ENCODE results near the gene CRABP2. TPM values are rescaled to one million over a fixed set of nuclear protein-coding genes. Genes with fewer than 3 reads are reported as not detected.
A peak's percentile ranks its signal among the peaks of the same experiment; 100 is the strongest.

Gene CRABP2
- total RNA-seq, 6 donors from 2014 or later, result 0.76 to 8.1 (median 3.9) TPM; not detected in 1

- H3K27me3 ChIP-seq, result no peaks in the 10 kb centered on the region
- no peak for TF ChIP-seq CTCF (IDR thresholded peaks at IDR 0.05)
- no peak for TF ChIP-seq POLR2AphosphoS5 (IDR thresholded peaks at IDR 0.05)
- TF ChIP-seq EP300 (IDR thresholded peaks at IDR 0.05), result no peak
- TF ChIP-seq POLR2A (IDR thresholded peaks at IDR 0.05), result no peak
- peak overlapping the region in 1 of 4 donors; percentile 89 for H3K27ac ChIP-seq
- DNase-seq (no peak), ATAC-seq (ENCODE audit: low FRiP score in 2 of 2) (no peak)
- H3K4me3 ChIP-seq, result no peak overlapping the region
- peaks cover 10 to 38% (median 32%) of the 10 kb centered on the region in 4 donors for H3K36me3 ChIP-seq
- no peaks in the 10 kb centered on the region for H3K9me3 ChIP-seq
- peaks cover 39 to 57% (median 43%) of the 10 kb centered on the region in 4 donors for H3K4me1 ChIP-seq
- 95 to 97% methylated on average over 4 of the region's 4 CpGs for WGBS, 2 donors
Observed at GRCh38 chr1:156742801-156743200, 37.4 kb upstream of the CRABP2 start.

- 80 to 87% methylated on average over 3 of the region's 3 CpGs for WGBS, 2 donors
- no peak for ATAC-seq (ENCODE audit: low FRiP score in 2 of 2)
Observed at GRCh38 chr1:156742017-156742416, 36.6 kb upstream of the CRABP2 start.

DNA sequence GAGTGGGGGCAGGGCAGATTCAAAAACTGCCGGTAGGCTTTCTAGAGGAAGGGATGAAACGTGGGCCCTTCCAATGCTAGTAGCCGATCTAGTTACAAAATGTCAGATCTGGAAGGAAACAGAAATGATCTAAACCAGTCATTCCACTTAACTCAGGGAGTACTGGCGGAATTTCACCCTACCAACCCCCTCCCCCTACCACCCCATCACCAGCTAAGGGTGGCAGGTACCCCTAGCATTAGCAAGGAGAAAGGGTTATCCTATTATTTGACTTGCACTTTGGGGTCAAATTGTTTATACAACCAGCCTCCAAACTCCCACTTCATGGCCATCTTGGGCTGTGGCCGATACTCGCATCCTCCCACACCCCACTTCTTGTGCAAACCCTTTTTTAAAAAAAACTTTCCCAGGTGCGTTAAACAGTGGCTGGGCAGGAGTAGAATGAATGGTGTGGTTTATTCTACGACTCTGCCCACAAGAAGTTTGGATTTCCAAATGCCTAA, 36.1 kb upstream of the CRABP2 start:
- H3K9me3 ChIP-seq, result no peaks in the 10 kb centered on the region
- WGBS, 2 donors, result 49 to 50% methylated on average over 8 of the region's 8 CpGs
- no peak for DNase-seq
- peaks cover 30 to 44% (median 34%) of the 10 kb centered on the region in 4 donors for H3K4me1 ChIP-seq
- ATAC-seq (ENCODE audit: low FRiP score in 2 of 2), result no peak
- H3K4me3 ChIP-seq, result peak overlapping the region in 3 of 4 donors; percentile 65 to 74 (median 73)
- H3K36me3 ChIP-seq, result peaks cover 10 to 51% (median 38%) of the 10 kb centered on the region in 4 donors
- no peaks in the 10 kb centered on the region for H3K27me3 ChIP-seq
- peak overlapping the region; percentile 77 to 89 (median 84) for H3K27ac ChIP-seq
- TF ChIP-seq CTCF (IDR thresholded peaks at IDR 0.05) (no peak), POLR2AphosphoS5 (IDR thresholded peaks at IDR 0.05) (no peak), EP300 (IDR thresholded peaks at IDR 0.05) (no peak), POLR2A (IDR thresholded peaks at IDR 0.05) (peak in 1 of 4 donors; percentile 2)

More at GRCh38 chr1:156742017-156742416, 36.6 kb upstream of the CRABP2 start:
- DNase-seq, result no peak
- Histone ChIP-seq H3K36me3 (peaks cover 10 to 46% (median 37%) of the 10 kb centered on the region in 4 donors), H3K27me3 (no peaks in the 10 kb centered on the region), H3K27ac (peak overlapping the region in 3 of 4 donors; percentile 83 to 89 (median 85)), H3K4me3 (no peak overlapping the region), H3K9me3 (no peaks in the 10 kb centered on the region), H3K4me1 (peaks cover 33 to 49% (median 37%) of the 10 kb centered on the region in 4 donors)
- TF ChIP-seq POLR2AphosphoS5 (IDR thresholded peaks at IDR 0.05), result no peak

DNA sequence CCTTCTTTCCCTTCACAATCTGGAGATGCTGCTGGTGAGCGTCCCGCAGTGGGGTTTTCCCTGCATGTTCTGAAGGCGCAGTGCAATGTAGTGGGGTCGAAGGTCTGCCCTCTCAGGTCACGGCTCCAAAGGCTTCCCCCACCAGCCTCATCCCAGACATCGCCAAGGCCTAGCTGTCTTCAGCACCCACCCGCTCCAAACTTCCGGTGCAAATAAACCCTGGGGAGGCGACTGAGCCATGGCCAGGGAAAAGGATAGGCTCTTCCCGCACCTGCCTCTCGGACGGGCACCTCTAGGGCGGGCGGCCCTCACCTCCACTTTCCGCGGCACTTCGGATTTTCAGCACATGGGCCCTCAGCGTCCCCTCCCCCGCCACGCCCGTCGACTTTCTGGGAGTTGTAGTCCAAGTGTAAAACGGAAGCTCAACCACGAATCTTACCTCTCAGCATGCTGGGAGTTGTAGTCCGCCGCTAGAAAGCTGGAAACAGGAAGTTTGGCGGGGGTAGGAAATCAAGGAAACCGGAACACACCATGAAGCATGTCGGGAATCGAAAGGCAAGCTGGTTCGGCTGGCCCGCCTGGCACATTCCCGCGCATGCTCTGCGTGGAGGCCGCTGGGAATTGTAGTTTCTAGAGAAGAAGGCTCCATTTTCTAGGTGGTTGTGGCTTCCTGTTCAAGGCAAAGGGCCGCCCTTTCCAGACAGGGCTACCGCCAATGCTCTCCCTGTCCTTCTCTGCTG, 35.5 kb upstream of the CRABP2 start, which contains the start of gene MRPL24:
Gene MRPL24, minus strand, starts transcription at position 348 of the 740 bp plus-strand sequence. CDS start 2,384 bp downstream, outside the sequence.
- peak; percentile 93 to 97 for TF ChIP-seq POLR2AphosphoS5 (IDR thresholded peaks at IDR 0.05)
- peak in 2 of 4 donors; percentile 50 to 56 for TF ChIP-seq POLR2A (IDR thresholded peaks at IDR 0.05)
- TF ChIP-seq EP300 (IDR thresholded peaks at IDR 0.05), result peak in 1 of 4 donors; percentile 75
- peak in 2 of 6 experiments; percentile 12 to 13 for TF ChIP-seq CTCF (IDR thresholded peaks at IDR 0.05)
- WGBS, 2 donors, result 0% methylated on average over 21 to 33 of the region's 38 CpGs
- Histone ChIP-seq H3K4me1 (peaks cover 24 to 38% (median 27%) of the 10 kb centered on the region in 4 donors), H3K36me3 (peaks cover 10 to 57% (median 40%) of the 10 kb centered on the region in 4 donors), H3K27ac (peak within 1 kb of the TSS; percentile 77 to 89 (median 84)), H3K4me3 (peak within 1 kb of the TSS; percentile 65 to 83 (median 74)), H3K9me3 (no peaks in the 10 kb centered on the region), H3K27me3 (no peaks in the 10 kb centered on the region)
- ATAC-seq (ENCODE audit: low FRiP score in 2 of 2), result peak; percentile 96 to 97
- peak; percentile 95 to 99 for DNase-seq

DNA sequence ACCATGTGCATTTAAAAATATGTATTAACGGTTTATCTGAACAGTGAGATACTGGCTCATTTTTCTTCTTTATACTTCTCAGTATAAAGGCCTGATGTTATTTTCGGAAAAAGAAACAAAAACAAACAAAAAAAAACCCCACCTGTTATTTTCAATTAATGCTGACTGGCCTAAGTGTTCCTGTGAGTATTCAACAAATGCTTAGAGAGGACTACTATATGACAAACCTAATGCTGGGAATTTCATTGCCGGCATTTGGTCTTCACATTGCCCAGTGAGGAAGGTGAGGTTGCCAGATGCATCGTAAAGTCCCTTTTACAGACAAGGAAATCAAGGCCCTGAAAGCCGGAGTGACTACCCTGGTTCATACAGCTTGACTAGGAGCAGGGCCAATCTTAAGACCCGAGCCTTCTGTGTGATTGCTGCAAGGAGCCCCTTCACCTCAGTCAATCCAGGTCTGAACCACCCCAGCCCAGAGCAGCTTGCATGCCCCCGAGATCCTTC, 34.9 kb upstream of the CRABP2 start:
- ATAC-seq (ENCODE audit: low FRiP score in 2 of 2), result peak; percentile 0 to 1
- Histone ChIP-seq H3K4me1 (peaks cover 17 to 32% (median 22%) of the 10 kb centered on the region in 4 donors), H3K4me3 (peak overlapping the region; percentile 65 to 83 (median 74)), H3K27me3 (no peaks in the 10 kb centered on the region), H3K36me3 (peaks cover 10 to 61% (median 42%) of the 10 kb centered on the region in 4 donors), H3K9me3 (no peaks in the 10 kb centered on the region), H3K27ac (peak overlapping the region; percentile 51 to 89 (median 70))
- TF ChIP-seq POLR2A (IDR thresholded peaks at IDR 0.05) (no peak), POLR2AphosphoS5 (IDR thresholded peaks at IDR 0.05) (no peak), CTCF (IDR thresholded peaks at IDR 0.05) (no peak), EP300 (IDR thresholded peaks at IDR 0.05) (no peak)
- 19 to 28% methylated on average over 6 to 7 of the region's 7 CpGs for WGBS, 2 donors
- DNase-seq, result no peak

All from upper lobe of left lung (tissue), 6 donors.